IMR-90 (cell line): ENCODE measurements around the gene RAI1.

Source experiments
- CEBPB ChIP-seq: IDR thresholded peaks from 2 replicates; pipeline ENCODE4 v1.6.1; 2012; ENCODE audit warnings: low read depth, low read length, improper control_type of control experiment
- CTCF ChIP-seq: conservative IDR thresholded peaks from 2 replicates; pipeline ENCODE4 v1.5.1; 2012; ENCODE audit warnings: mild to moderate bottlenecking, low read depth, low read length, improper control_type of control experiment
- ELK1 ChIP-seq: fragments of 150-350 bp; IDR thresholded peaks from 2 replicates; pipeline ENCODE4 v1.6.1; 2016; ENCODE audit warnings: low read depth, mild to moderate bottlenecking, low read length, moderate library complexity, borderline replicate concordance
- MAFK ChIP-seq: IDR thresholded peaks from 2 replicates; pipeline ENCODE4 v1.6.1; 2012; ENCODE audit warnings: low read depth, low read length, improper control_type of control experiment
- POLR2A ChIP-seq: IDR thresholded peaks from 2 replicates; pipeline ENCODE4 v1.6.1; 2012; ENCODE audit warnings: mild to moderate bottlenecking, low read depth, low read length
- USF2 ChIP-seq: fragments of 150-350 bp; IDR thresholded peaks from 2 replicates; pipeline ENCODE4 v1.6.1; 2017; ENCODE audit warnings: mild to moderate bottlenecking, antibody characterized with exemption, low read length, low read depth

- TF ChIP-seq CTCF (no peak), USF2 (no peak), ELK1 (no peak), MAFK (no peak), CEBPB (no peak), POLR2A (no peak)
Measured at GRCh38 chr17:17778308-17779014, 97.2 kb downstream of the RAI1 start.
